ENCODE results near the gene USP4. TPM values are rescaled to one million over a fixed set of nuclear protein-coding genes. Genes with fewer than 3 reads are reported as not detected.

USP4 gene
- total and polyA plus RNA-seq, 3 donors from 2014 or later, result 48.0 to 95.1 (median 72.0) TPM

GRCh38 chr3:49313896-49314688, 25.8 kb downstream of the USP4 start:
- TF ChIP-seq, protein P1, sequence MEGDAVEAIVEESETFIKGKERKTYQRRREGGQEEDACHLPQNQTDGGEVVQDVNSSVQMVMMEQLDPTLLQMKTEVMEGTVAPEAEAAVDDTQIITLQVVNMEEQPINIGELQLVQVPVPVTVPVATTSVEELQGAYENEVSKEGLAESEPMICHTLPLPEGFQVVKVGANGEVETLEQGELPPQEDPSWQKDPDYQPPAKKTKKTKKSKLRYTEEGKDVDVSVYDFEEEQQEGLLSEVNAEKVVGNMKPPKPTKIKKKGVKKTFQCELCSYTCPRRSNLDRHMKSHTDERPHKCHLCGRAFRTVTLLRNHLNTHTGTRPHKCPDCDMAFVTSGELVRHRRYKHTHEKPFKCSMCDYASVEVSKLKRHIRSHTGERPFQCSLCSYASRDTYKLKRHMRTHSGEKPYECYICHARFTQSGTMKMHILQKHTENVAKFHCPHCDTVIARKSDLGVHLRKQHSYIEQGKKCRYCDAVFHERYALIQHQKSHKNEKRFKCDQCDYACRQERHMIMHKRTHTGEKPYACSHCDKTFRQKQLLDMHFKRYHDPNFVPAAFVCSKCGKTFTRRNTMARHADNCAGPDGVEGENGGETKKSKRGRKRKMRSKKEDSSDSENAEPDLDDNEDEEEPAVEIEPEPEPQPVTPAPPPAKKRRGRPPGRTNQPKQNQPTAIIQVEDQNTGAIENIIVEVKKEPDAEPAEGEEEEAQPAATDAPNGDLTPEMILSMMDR (IDR thresholded peaks at IDR 0.05), result no peak
- intact Hi-C loops (cut with DNase I; ENCODE audit: low total_unique reads), result no loop called here

DNA sequence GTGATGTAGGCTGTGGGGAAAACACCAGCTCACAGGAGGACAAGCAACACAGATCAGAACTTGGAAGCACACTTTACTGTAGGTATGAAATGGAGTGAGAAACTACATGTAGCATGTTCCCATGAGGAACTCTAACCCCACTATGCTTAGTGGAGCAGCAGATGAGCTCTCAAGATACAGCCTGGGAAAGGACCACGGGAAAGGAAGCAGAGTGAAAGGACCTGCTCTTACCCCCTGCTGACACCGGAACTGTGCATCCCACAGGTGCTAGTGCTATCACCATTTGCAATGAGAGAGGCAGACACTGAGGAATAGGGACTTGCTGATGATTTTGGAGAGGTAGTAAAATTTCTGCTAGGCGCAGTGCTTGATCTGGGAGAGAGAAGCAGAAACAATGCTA, 28.6 kb downstream of the USP4 start:
- intact Hi-C loops (cut with DNase I; ENCODE audit: low total_unique reads), result no loop called here
- H3K36me3 ChIP-seq (ENCODE audit: low read depth, missing control alignments), result no peaks in the 10 kb centered on the region
- 93% methylated on average over 3 of the region's 3 CpGs for WGBS, 2 donors
- no peak for DNase-seq
- TF ChIP-seq, protein P1 (IDR thresholded peaks at IDR 0.05), result no peak
- no peak for TF ChIP-seq POLR2A (IDR thresholded peaks at IDR 0.05)
- no peak overlapping the region for H3K27ac ChIP-seq
- H3K27me3 ChIP-seq, result no peaks in the 10 kb centered on the region
- H3K9me3 ChIP-seq, result no peaks in the 10 kb centered on the region
- H3K4me1 ChIP-seq, result no peaks in the 10 kb centered on the region
- H3K4me3 ChIP-seq, result no peak overlapping the region

More at GRCh38 chr3:49313896-49314688, 25.8 kb downstream of the USP4 start:
- Histone ChIP-seq H3K36me3 (ENCODE audit: low read depth, missing control alignments) (no peaks in the 10 kb centered on the region), H3K27ac (no peak overlapping the region), H3K27me3 (no peaks in the 10 kb centered on the region), H3K9me3 (no peaks in the 10 kb centered on the region), H3K4me1 (no peaks in the 10 kb centered on the region), H3K4me3 (no peak overlapping the region)
- no peak for DNase-seq
- WGBS, 2 donors, result 93 to 95% methylated on average over 1 of the region's 1 CpG

GRCh38 chr3:49310677-49311076, 29.2 kb downstream of the USP4 start:
- intact Hi-C loops (cut with DNase I; ENCODE audit: low total_unique reads), result no loop called here
- Histone ChIP-seq H3K27me3 (no peaks in the 10 kb centered on the region), H3K36me3 (ENCODE audit: low read depth, missing control alignments) (no peaks in the 10 kb centered on the region), H3K4me3 (no peak overlapping the region), H3K9me3 (no peaks in the 10 kb centered on the region), H3K27ac (no peak overlapping the region), H3K4me1 (no peaks in the 10 kb centered on the region)
- WGBS, 2 donors, result 93 to 100% methylated on average over 1 of the region's 1 CpG
- no peak for TF ChIP-seq POLR2A (IDR thresholded peaks at IDR 0.05)
- TF ChIP-seq, protein P1 (IDR thresholded peaks at IDR 0.05), result no peak
- no peak for DNase-seq

GRCh38 chr3:49305608-49306007, 34.2 kb downstream of the USP4 start:
- H3K36me3 ChIP-seq (ENCODE audit: low read depth, missing control alignments), result no peaks in the 10 kb centered on the region

DNA sequence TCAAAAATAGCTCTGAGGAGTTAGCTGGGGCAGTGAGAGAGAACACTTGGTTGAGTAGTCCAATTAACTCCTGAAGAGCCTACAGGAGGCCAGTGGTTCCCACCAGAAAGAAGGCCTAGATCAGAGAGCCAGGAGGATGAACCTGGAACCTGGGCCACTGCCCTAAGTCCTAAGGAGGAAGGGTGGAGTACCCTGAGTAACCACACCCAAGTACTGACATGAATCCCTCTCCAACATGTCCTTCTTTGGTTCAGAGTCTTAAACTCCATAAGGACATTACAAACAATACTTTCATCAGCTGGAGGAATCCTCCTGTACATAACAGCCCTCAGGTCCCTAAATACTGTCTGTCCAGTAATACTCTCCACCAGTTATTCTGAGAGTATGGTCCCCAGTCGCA, 37.2 kb downstream of the USP4 start:
- Histone ChIP-seq H3K4me3 (no peak overlapping the region), H3K9me3 (no peaks in the 10 kb centered on the region), H3K36me3 (ENCODE audit: low read depth, missing control alignments) (no peaks in the 10 kb centered on the region), H3K4me1 (no peaks in the 10 kb centered on the region), H3K27ac (no peak overlapping the region), H3K27me3 (no peaks in the 10 kb centered on the region)
- DNase-seq, result no peak
- no peak for TF ChIP-seq POLR2A (IDR thresholded peaks at IDR 0.05)
- TF ChIP-seq, protein P1 (IDR thresholded peaks at IDR 0.05), result no peak
- WGBS, 2 donors, result 100% methylated on average over 1 of the region's 1 CpG
- intact Hi-C loops (cut with DNase I; ENCODE audit: low total_unique reads), result no loop called here

More at GRCh38 chr3:49305608-49306007, 34.2 kb downstream of the USP4 start:
- no peaks in the 10 kb centered on the region for H3K9me3 ChIP-seq
- 94 to 98% methylated on average over 5 of the region's 5 CpGs for WGBS, 2 donors
- H3K27me3 ChIP-seq, result no peaks in the 10 kb centered on the region
- intact Hi-C loops (cut with DNase I; ENCODE audit: low total_unique reads), result no loop called here
- H3K4me3 ChIP-seq, result no peak overlapping the region
- no peaks in the 10 kb centered on the region for H3K4me1 ChIP-seq
- TF ChIP-seq POLR2A (IDR thresholded peaks at IDR 0.05), result no peak
- no peak overlapping the region for H3K27ac ChIP-seq
- no peak for DNase-seq
